Ascending aorta (tissue), 2 donors: ENCODE results near the gene SMIM23. TPM values are rescaled to one million over a fixed set of nuclear protein-coding genes. Genes with fewer than 3 reads are reported as not detected.

Experiments used
- DNase-seq, 2 donors: peaks; one replicate each; pipeline ENCODE4 v3.0.0-alpha.2; 2019; ENCODE audit warnings: low spot score in 2 of 2
- H3K27ac ChIP-seq, 2 donors: fragments of 200-600 bp; sonication (generic); one replicate each; pipeline ENCODE4 v1.5.1; 2016 to 2017; ENCODE audit warnings: mild to moderate bottlenecking in 1 of 2
- H3K27me3 ChIP-seq: fragments of 200-600 bp; sonication (generic); one replicate; pipeline ENCODE4 v1.5.1; 2017
- H3K36me3 ChIP-seq, 2 donors: fragments of 200-600 bp; sonication (generic); one replicate each; pipeline ENCODE4 v1.5.1; 2016
- H3K4me1 ChIP-seq, 2 donors: fragments of 200-600 bp; sonication (generic); one replicate each; pipeline ENCODE4 v1.5.1; 2016 to 2017; ENCODE audit warnings: mild to moderate bottlenecking in 1 of 2
- H3K4me3 ChIP-seq, 2 donors: fragments of 200-600 bp; sonication (generic); one replicate each; pipeline ENCODE4 v1.5.1; 2016 to 2017; ENCODE audit warnings: mild to moderate bottlenecking in 1 of 2
- H3K9me3 ChIP-seq, 2 donors: fragments of 200-600 bp; sonication (generic); one replicate each; pipeline ENCODE4 v1.5.1; 2016
- CTCF ChIP-seq, 3 experiments: fragments of 200-600 bp in 2 of 3; fragments of 450-650 bp in 1 of 3; sonication (generic) in 2 of 3; IDR thresholded peaks; one replicate each; pipeline ENCODE4 v1.5.1; 2016 to 2019; ENCODE audit warnings: antibody characterized with exemption in 3 of 3, mild to moderate bottlenecking in 1 of 3, moderate library complexity in 1 of 3
- intact Hi-C: fragments of 100-400 bp; cut with DNase I; formaldehyde crosslinking; loops from one replicate; pipeline ENCODE4 v1.15.1; 2023
- total RNA-seq: library from RNA; depleted of rRNA; stranded (reverse); fragments of >200 nt; gene quantifications from one replicate; pipeline ENCODE4 v1.1.0, GENCODE V29; 2016

Gene SMIM23
- total RNA-seq, 1 donor from 2014 or later: not detected

GRCh38 chr5:171783051-171783450 lies 2.6 kb upstream of the SMIM23 start:
- no peak for DNase-seq
- no peaks in the 10 kb centered on the region for H3K4me1 ChIP-seq
- intact Hi-C loops: no loop called here
- no peak for TF ChIP-seq CTCF (IDR thresholded peaks at IDR 0.05)
- no peak overlapping the region for H3K4me3 ChIP-seq
- no peak overlapping the region for H3K27ac ChIP-seq
- H3K36me3 ChIP-seq: no peaks in the 10 kb centered on the region
- H3K9me3 ChIP-seq: no peaks in the 10 kb centered on the region
- no peaks in the 10 kb centered on the region for H3K27me3 ChIP-seq

GRCh38 chr5:171789353-171789752 lies 3.7 kb downstream of the SMIM23 start:
- H3K27ac ChIP-seq: no peak overlapping the region
- H3K4me1 ChIP-seq: no peaks in the 10 kb centered on the region
- DNase-seq: no peak
- H3K4me3 ChIP-seq: no peak overlapping the region
- no peaks in the 10 kb centered on the region for H3K27me3 ChIP-seq
- TF ChIP-seq CTCF (IDR thresholded peaks at IDR 0.05): no peak
- H3K36me3 ChIP-seq: no peaks in the 10 kb centered on the region
- intact Hi-C loops: no loop called here
- no peaks in the 10 kb centered on the region for H3K9me3 ChIP-seq

GRCh38 chr5:171790408-171790807 lies 4.8 kb downstream of the SMIM23 start:
- no peaks in the 10 kb centered on the region for H3K4me1 ChIP-seq
- H3K27ac ChIP-seq: no peak overlapping the region
- H3K9me3 ChIP-seq: no peaks in the 10 kb centered on the region
- H3K36me3 ChIP-seq: no peaks in the 10 kb centered on the region
- DNase-seq: no peak
- no peaks in the 10 kb centered on the region for H3K27me3 ChIP-seq
- intact Hi-C loops: no loop called here
- no peak for TF ChIP-seq CTCF (IDR thresholded peaks at IDR 0.05)
- H3K4me3 ChIP-seq: no peak overlapping the region

GRCh38 chr5:171794470-171794960 lies 8.9 kb downstream of the SMIM23 start:
- no peak for DNase-seq
- Histone ChIP-seq H3K36me3 (no peaks in the 10 kb centered on the region), H3K27ac (no peak overlapping the region), H3K4me3 (no peak overlapping the region), H3K27me3 (no peaks in the 10 kb centered on the region), H3K9me3 (no peaks in the 10 kb centered on the region), H3K4me1 (no peaks in the 10 kb centered on the region)
- intact Hi-C loops: no loop called here
- no peak for TF ChIP-seq CTCF (IDR thresholded peaks at IDR 0.05)

- H3K27ac ChIP-seq: no peak overlapping the region
- no peak for DNase-seq
- TF ChIP-seq CTCF (IDR thresholded peaks at IDR 0.05): no peak
- no peaks in the 10 kb centered on the region for H3K27me3 ChIP-seq
- H3K9me3 ChIP-seq: no peaks in the 10 kb centered on the region
- H3K36me3 ChIP-seq: no peaks in the 10 kb centered on the region
- no peak overlapping the region for H3K4me3 ChIP-seq
- H3K4me1 ChIP-seq: no peaks in the 10 kb centered on the region
- intact Hi-C loops: no loop called here
Observed at GRCh38 chr5:171795381-171795780, 9.8 kb downstream of the SMIM23 start.

GRCh38 chr5:171796436-171796835 lies 10.8 kb downstream of the SMIM23 start:
- Histone ChIP-seq H3K27me3 (no peaks in the 10 kb centered on the region), H3K4me1 (no peaks in the 10 kb centered on the region), H3K4me3 (no peak overlapping the region), H3K9me3 (no peaks in the 10 kb centered on the region), H3K36me3 (no peaks in the 10 kb centered on the region), H3K27ac (no peak overlapping the region)
- DNase-seq: no peak
- TF ChIP-seq CTCF (IDR thresholded peaks at IDR 0.05): no peak
- intact Hi-C loops: no loop called here
